Stimulated activated CD4-positive, alpha-beta T cell treated with anti-CD3 and anti-CD28 coated beads, Interleukin-15, amount 100 ng/mL, for 1 hour (primary cell): ENCODE measurements around the gene TESPA1.
A peak's percentile ranks its signal among the peaks of the same experiment; 100 is the strongest.
"Not testable (repeated sequence)": the region's sequence is repeated elsewhere in the genome, so short reads cannot be mapped to it uniquely, and the experiment has no call there.

ENCODE experiments used
- DNase-seq, 2 donors: peaks; one replicate each; pipeline ENCODE4 v3.0.0-alpha.2; 2020; ENCODE audit warnings: low read depth in 1 of 2, low spot score in 1 of 2

TESPA1 gene

DNA sequence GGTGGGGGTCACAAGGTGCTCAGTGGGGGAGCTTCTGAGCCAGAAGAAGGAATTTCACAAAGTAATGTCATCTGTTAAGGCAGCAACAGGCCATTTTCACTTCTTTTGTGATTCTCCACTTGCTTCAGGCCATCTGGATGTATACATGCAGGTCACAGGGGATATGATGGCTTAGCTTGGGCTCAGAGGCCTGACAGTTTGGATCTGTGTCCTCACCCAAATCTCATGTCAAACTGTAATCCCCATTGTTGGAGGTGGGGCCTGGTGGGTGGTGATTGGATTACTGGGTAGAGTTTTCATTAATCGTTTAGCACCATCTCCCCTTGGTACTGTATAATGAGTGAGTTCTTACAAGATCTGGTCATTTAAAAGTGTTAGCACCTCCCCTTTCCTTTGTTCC lies 36.4 kb downstream of the TESPA1 start:
- DNase-seq = no peak

- DNase-seq = no peak
Observed at GRCh38 chr12:54945082-54945481, 39.5 kb downstream of the TESPA1 start.

GRCh38 chr12:54943292-54943691 lies 41.3 kb downstream of the TESPA1 start:
- DNase-seq = not testable (repeated sequence)

DNA sequence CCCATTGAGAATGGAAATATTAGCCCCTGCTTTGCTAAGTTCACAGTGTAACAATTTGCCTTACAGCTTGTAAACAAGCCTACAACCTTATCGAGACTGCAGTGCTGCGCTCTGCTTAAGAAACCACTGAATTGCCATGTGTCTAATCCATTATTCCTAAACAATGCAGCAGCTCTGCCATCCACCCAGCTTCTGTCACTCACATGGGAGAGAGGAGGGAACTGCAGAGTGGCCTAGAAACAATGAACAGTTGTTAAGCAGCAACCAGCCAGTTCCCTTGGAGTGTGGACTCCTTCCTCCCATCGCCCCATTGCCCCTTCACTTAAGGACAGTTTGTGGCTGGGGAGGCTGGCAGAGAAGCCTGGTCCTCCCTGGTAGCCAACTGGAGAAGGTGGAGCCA lies 42.9 kb downstream of the TESPA1 start:
- no peak for DNase-seq

DNA sequence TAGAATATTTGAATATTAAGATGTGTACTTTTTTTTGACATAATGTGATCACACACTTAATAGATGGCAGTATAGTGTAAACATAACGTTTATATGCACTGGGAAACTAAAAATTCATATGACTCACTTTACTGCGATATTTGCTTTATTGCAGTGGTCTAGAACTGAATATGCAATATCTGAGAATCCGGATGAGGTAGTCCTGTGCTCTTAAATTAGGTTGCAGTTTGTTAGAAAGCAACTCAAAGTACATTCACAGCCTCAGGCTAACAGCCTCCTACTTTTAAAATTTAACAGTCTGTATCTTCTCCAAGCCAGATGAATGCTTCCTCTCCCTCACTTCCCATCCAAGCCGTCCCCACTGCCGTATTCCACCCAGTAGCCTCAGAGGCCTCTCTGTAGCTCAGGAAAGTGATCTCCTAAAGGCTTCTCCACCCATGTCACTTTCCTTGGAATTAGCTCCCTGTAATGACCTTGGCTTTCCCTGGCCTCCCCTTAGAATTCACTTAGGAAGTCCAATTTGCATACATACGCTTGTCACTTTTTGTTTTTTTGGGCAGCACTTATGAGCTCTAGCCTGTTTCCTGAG lies 43.7 kb downstream of the TESPA1 start:
- no peak for DNase-seq

DNA sequence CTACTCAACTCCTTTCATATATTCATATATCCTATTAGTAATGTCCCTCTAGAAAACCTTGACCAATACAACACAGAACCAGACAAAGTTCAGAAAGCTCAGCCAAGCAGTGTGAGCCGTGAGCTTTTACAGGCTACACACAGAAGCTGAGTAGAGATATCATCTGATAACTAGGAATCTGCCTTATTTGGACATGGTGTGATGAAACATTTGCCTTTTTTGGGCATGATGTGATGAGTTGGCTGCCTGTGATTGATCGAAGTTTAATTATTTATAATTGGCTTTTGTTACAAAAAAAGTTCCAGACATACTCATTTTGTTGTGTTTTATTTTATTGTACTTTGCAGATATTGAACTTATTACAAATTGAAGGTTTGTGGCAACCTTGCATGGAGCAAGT lies 46.6 kb downstream of the TESPA1 start:
- DNase-seq = no peak

- DNase-seq = no peak
Observed at GRCh38 chr12:54937376-54937775, 47.2 kb downstream of the TESPA1 start.

DNA sequence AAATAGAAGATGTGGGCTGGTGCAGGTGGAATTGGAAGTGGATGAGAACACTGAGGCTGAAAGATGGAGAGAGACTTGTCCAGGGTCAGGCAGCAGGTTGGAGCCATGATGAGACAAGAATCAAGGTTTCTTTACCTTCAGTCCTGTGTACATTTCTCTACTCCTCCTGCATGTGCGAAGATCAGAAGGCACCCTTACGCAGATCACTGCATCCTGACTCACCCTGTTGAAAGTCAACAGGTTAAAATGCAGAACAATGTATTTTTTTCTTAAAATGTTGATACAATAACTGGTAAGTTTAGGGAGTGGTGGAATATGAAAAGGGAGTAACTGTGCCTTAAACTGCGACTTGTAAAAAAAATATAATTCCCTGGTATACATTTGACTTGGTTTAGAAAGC lies 47.8 kb downstream of the TESPA1 start:
- no peak for DNase-seq

GRCh38 chr12:54935235-54935951 lies 49.2 kb downstream of the TESPA1 start:
- peak in 1 of 2 donors; percentile 16 for DNase-seq

DNA sequence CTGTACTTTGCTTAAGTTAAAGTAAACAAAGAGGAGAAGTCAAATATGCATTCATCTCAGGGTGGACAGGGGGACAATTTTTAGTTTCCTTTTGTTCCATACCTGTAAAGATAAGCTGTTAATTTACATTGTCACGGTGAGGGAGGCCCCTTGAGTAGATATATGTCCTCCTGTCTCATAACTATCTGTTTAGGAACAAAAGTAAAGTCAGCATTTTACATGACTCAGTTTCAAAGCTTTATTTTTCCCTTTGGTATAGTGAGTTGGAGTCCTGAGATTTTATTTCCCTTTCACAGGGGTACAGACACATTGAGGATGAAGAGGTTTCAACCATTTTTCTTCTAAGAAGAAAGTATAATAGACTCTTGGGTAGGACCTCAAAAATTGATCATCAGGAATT lies 50.1 kb downstream of the TESPA1 start:
- no peak for DNase-seq

GRCh38 chr12:54933376-54933775 lies 51.2 kb downstream of the TESPA1 start:
- DNase-seq = no peak

DNA sequence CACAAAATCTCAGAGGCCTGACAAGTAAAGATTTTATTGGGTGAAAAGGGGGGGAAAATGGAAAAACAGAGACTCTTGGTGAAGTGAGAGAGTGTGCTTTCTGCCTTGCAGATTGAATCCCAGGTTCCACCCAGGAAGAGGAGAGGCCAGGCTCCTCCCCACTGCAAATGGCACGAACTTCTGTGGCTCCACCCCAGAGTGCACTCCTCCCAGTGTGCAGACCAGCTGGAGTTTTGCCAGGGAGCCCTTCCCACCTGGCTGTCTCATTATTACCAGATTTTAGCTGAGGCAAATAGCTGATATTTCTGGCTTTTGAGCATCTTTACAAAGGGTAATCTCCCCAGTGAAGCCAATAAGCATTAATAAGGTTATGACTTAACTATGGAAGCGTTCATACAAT lies 51.9 kb downstream of the TESPA1 start:
- no peak for DNase-seq

GRCh38 chr12:54932038-54932437 lies 52.5 kb downstream of the TESPA1 start:
- no peak for DNase-seq

- no peak for DNase-seq
Observed at GRCh38 chr12:54929998-54930397, 54.6 kb downstream of the TESPA1 start.

- DNase-seq = no peak
Observed at GRCh38 chr12:54926246-54926645, 58.3 kb downstream of the TESPA1 start.

- no peak for DNase-seq
Observed at GRCh38 chr12:54924972-54925707, 59.4 kb downstream of the TESPA1 start.

DNA sequence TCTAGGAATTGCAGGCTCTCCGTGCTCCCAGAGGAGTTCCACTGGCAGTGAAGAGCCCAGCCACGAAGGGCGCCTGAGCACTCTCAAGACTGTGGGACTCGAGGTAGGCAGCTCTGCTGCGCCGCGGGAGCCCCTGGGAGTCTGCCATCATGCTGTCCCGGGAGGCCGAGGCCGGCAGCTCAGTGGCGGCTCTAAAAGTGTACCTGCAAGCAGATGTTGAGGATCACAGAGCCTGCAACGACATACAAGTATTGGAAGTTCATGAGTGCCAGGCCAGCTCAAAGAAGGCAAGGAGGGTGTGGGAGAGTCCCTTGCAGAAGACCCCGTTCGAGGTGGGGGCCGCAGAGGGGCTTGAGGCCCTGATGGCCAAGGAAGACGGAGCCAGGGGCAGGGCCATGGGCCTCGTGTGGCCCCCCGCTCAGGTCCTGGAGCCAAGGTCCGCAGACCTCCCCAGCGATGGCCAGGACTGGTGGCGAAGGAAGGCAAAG lies 67.5 kb downstream of the TESPA1 start:
- DNase-seq = no peak
